Adrenal gland (tissue), 12 donors: ENCODE data around the gene CDH6. TPM values are rescaled to one million over a fixed set of nuclear protein-coding genes. Genes with fewer than 3 reads are reported as not detected.

ENCODE experiments used
- DNase-seq, 7 donors: peaks; one replicate each; pipeline ENCODE4 v3.0.0-alpha.2; 2019 to 2020
- H3K27ac ChIP-seq, 5 donors: fragments of 200-600 bp; sonication (generic) in 4 of 5; 1 replicate in 3 of 5; 2 replicates in 2 of 5; pipeline versions ENCODE4 v1.5.1 to v1.8.0; 2016 to 2020; ENCODE audit warnings: mild to moderate bottlenecking in 1 of 5
- H3K27me3 ChIP-seq: fragments of 200-600 bp; 2 replicates; pipeline ENCODE4 v1.8.0; 2021
- H3K36me3 ChIP-seq, 2 donors: fragments of 200-600 bp; replicated peaks in 1 of 2; 1 replicate in 1 of 2; 2 replicates in 1 of 2; pipeline versions ENCODE4 v1.5.1 to v1.8.0; 2018 to 2022
- H3K4me1 ChIP-seq, 2 donors: fragments of 200-600 bp; replicated peaks in 1 of 2; 1 replicate in 1 of 2; 2 replicates in 1 of 2; pipeline versions ENCODE4 v1.5.1 to v1.8.0; 2018 to 2021
- H3K4me3 ChIP-seq, 4 donors: fragments of 200-600 bp; sonication (generic) in 3 of 4; one replicate each; pipeline ENCODE4 v1.5.1; 2016 to 2018
- H3K9me3 ChIP-seq, 3 donors: fragments of 200-600 bp; sonication (generic) in 1 of 3; replicated peaks in 1 of 3; 1 replicate in 2 of 3; 2 replicates in 1 of 3; pipeline versions ENCODE4 v1.5.1 to v1.8.0; 2016 to 2021
- CTCF ChIP-seq, 6 experiments: fragments of 450-650 bp in 4 of 6; fragments of 200-600 bp in 2 of 6; sonication (generic) in 1 of 6; IDR thresholded peaks; 1 replicate in 5 of 6; 2 replicates in 1 of 6; pipeline versions ENCODE4 v1.5.1 to v1.8.0; 2016 to 2021; ENCODE audit warnings: antibody characterized with exemption in 6 of 6, mild to moderate bottlenecking in 2 of 6, moderate library complexity in 1 of 6
- POLR2A ChIP-seq, 2 donors: fragments of 450-650 bp; IDR thresholded peaks; one replicate each; pipeline ENCODE4 v1.6.1; 2017; ENCODE audit warnings: antibody characterized with exemption in 2 of 2, mild to moderate bottlenecking in 2 of 2, moderate library complexity in 1 of 2
- WGBS, 4 donors: extraction: QIAGEN DNeasy Blood & Tissue Kit in 2 of 4; methylation state at CpG; one replicate each; pipeline versions ENCODE4 v1.1.5 to v1.1.7; 2013 to 2017; 5-methylcytosine and 5-hydroxymethylcytosine counted together
- intact Hi-C, 2 donors: fragments of 100-400 bp; cut with DNase I; formaldehyde crosslinking; loops; one replicate each; pipeline versions ENCODE4 v1.14.1 to v1.15.0; 2022 to 2023
- polyA plus RNA-seq, 3 donors: library from polyadenylated mRNA; stranded (reverse); fragments of 200-250 nt in 2 of 3; fragments of 350-450 nt in 1 of 3; fragmentation: Illumina TruSeq in 1 of 3; extraction: RNeasy Lipid Tissue Mini Kit (QIAGEN cat#74804) in 1 of 3; gene quantifications; one replicate each; pipeline ENCODE4 v1.2.3, GENCODE V29; 2013 to 2014
- total RNA-seq, 9 donors: library from RNA; depleted of rRNA in 4 of 9; stranded (reverse); fragments of >200 nt in 4 of 9; fragments of 120-200 nt in 1 of 9; fragmentation: NEBNext Ultra II Directional in 1 of 9; extraction: Animal tissue kit (Norgen Biotek cat#: 25700) in 1 of 9; gene quantifications; one replicate each; pipeline versions ENCODE4 v1.1.0 to v1.2.4, GENCODE V29; 2013 to 2023
- donor health status: healthy with polysubstance abuse.
- donor health status: Bipolar disorder and iron deficiency.
- donor health status: DM: yes; HTN: yes; CAD: no.
- donor health status: DM: no; HTN: no; CAD: no.
- donor health status: DM: no; HTN: no; CAD: no.
- donor health status: DM: yes; HTN: yes; CAD: no.

The CDH6 gene
- total and polyA plus RNA-seq, 12 donors, result 0.17 to 2.5 (median 0.50) TPM

GRCh38 chr5:31165729-31166128, 27.8 kb upstream of the CDH6 start:
- Histone ChIP-seq H3K4me1 (no peaks in the 10 kb centered on the region), H3K9me3 (no peaks in the 10 kb centered on the region), H3K4me3 (no peak overlapping the region), H3K27ac (no peak overlapping the region), H3K36me3 (no peaks in the 10 kb centered on the region), H3K27me3 (no peaks in the 10 kb centered on the region)
- TF ChIP-seq CTCF (IDR thresholded peaks at IDR 0.05), result no peak
- TF ChIP-seq POLR2A (IDR thresholded peaks at IDR 0.05), result no peak
- intact Hi-C loops, result no loop called here
- 44 to 82% (median 71%) methylated on average over 2 of the region's 2 CpGs for WGBS, 4 donors
- DNase-seq, result no peak

GRCh38 chr5:31169379-31169778, 24.1 kb upstream of the CDH6 start:
- 81 to 84% (median 82%) methylated on average over 7 of the region's 7 CpGs for WGBS, 4 donors
- intact Hi-C loops, result no loop called here
- no peak for TF ChIP-seq POLR2A (IDR thresholded peaks at IDR 0.05)
- TF ChIP-seq CTCF (IDR thresholded peaks at IDR 0.05), result no peak
- Histone ChIP-seq H3K4me1 (no peaks in the 10 kb centered on the region), H3K36me3 (no peaks in the 10 kb centered on the region), H3K4me3 (no peak overlapping the region), H3K27me3 (no peaks in the 10 kb centered on the region), H3K9me3 (no peaks in the 10 kb centered on the region), H3K27ac (no peak overlapping the region)
- DNase-seq, result no peak

- TF ChIP-seq POLR2A (IDR thresholded peaks at IDR 0.05), result no peak
- TF ChIP-seq CTCF (IDR thresholded peaks at IDR 0.05), result no peak
- Histone ChIP-seq H3K36me3 (no peaks in the 10 kb centered on the region), H3K4me3 (no peak overlapping the region), H3K27ac (no peak overlapping the region), H3K4me1 (no peaks in the 10 kb centered on the region), H3K9me3 (no peaks in the 10 kb centered on the region), H3K27me3 (no peaks in the 10 kb centered on the region)
- intact Hi-C loops, result no loop called here
- no peak for DNase-seq
Observed at GRCh38 chr5:31172881-31173280, 20.6 kb upstream of the CDH6 start.

- Histone ChIP-seq H3K9me3 (no peaks in the 10 kb centered on the region), H3K27ac (no peak overlapping the region), H3K36me3 (no peaks in the 10 kb centered on the region), H3K4me1 (no peaks in the 10 kb centered on the region), H3K4me3 (no peak overlapping the region), H3K27me3 (no peaks in the 10 kb centered on the region)
- TF ChIP-seq CTCF (IDR thresholded peaks at IDR 0.05) (no peak), POLR2A (IDR thresholded peaks at IDR 0.05) (no peak)
- 64 to 78% (median 73%) methylated on average over 3 of the region's 3 CpGs for WGBS, 4 donors
- intact Hi-C loops, result no loop called here
- DNase-seq, result no peak
Observed at GRCh38 chr5:31173614-31174013, 19.9 kb upstream of the CDH6 start.
